Lung (tissue), 12 donors: ENCODE data around the gene ADCY2. TPM values are rescaled to one million over a fixed set of nuclear protein-coding genes. Genes with fewer than 3 reads are reported as not detected.

ENCODE experiments used
- ATAC-seq: fragments of 200-7000 bp; cut with Tn5 transposase; one replicate; pipeline ENCODE4 v1.9.1; 2020; ENCODE audit warnings: moderate number of reproducible peaks; ENCODE audit not compliant: insufficient read depth, low FRiP score
- DNase-seq, 3 donors: peaks; one replicate each; pipeline ENCODE4 v3.0.0-alpha.2; 2013 to 2017
- H3K27ac ChIP-seq, 2 donors: one replicate each; pipeline ENCODE4 v1.5.1; 2013; ENCODE audit warnings: mild to moderate bottlenecking in 2 of 2, moderate library complexity in 2 of 2, control low read depth in 1 of 2, inconsistent platforms in 1 of 2, low read depth in 1 of 2, low read length in 1 of 2
- H3K27me3 ChIP-seq, 3 donors: one replicate each; pipeline ENCODE4 v1.5.1; 2013; ENCODE audit warnings: low read length in 2 of 3; ENCODE audit not compliant: control insufficient read depth in 3 of 3, insufficient read depth in 3 of 3
- H3K36me3 ChIP-seq, 4 donors: one replicate each; pipeline ENCODE4 v1.5.1; 2013; ENCODE audit warnings: low read length in 4 of 4, mild to moderate bottlenecking in 1 of 4, moderate library complexity in 1 of 4; ENCODE audit not compliant: control insufficient read depth in 4 of 4, insufficient read depth in 4 of 4
- H3K4me1 ChIP-seq, 5 donors: one replicate each; pipeline ENCODE4 v1.5.1; 2013; ENCODE audit warnings: low read length in 5 of 5, mild to moderate bottlenecking in 2 of 5, moderate library complexity in 1 of 5; ENCODE audit not compliant: control insufficient read depth in 5 of 5, insufficient read depth in 5 of 5
- H3K4me3 ChIP-seq: one replicate; pipeline ENCODE4 v1.5.1; 2013; ENCODE audit warnings: mild to moderate bottlenecking, control low read depth, moderate library complexity
- H3K9ac ChIP-seq, 2 donors: one replicate each; pipeline ENCODE4 v1.5.1; 2013; ENCODE audit warnings: low read length in 2 of 2, control low read depth in 1 of 2; ENCODE audit not compliant: insufficient read depth in 1 of 2
- H3K9me3 ChIP-seq, 4 donors: one replicate each; pipeline ENCODE4 v1.5.1; 2013; ENCODE audit warnings: low read length in 3 of 4, mild to moderate bottlenecking in 1 of 4, moderate library complexity in 1 of 4; ENCODE audit not compliant: control insufficient read depth in 4 of 4, insufficient read depth in 3 of 4
- WGBS, 2 donors: extraction: QIAGEN DNeasy Blood & Tissue Kit; methylation state at CpG; one replicate each; pipeline ENCODE4 v1.1.7; 2013; 5-methylcytosine and 5-hydroxymethylcytosine counted together
- polyA plus RNA-seq, 2 donors: library from polyadenylated mRNA; stranded (reverse); fragments of 200-250 nt; gene quantifications; one replicate each; pipeline ENCODE4 v1.2.1, GENCODE V29; 2013
- total RNA-seq, 2 donors: library from RNA; depleted of rRNA in 1 of 2; stranded (reverse); fragments of >200 nt in 1 of 2; gene quantifications; one replicate each; pipeline ENCODE4 v1.2.1, GENCODE V29; 2014 to 2021
- TF ChIP-seq, protein P1 (sequence below): IDR thresholded peaks from 2 replicates; pipeline ENCODE4 v1.5.1; 2012; ENCODE audit warnings: mild to moderate bottlenecking; ENCODE audit errors: control extremely low read depth, extremely low read depth
- donor health status: control.
- donor health status: control.
- donor health status: Bipolar disorder and iron deficiency.
- donor health status: healthy.
- donor health status: DM: yes; HTN: yes; CAD: no.

The ADCY2 gene
- total and polyA plus RNA-seq, 4 donors: 0.10 to 3.5 (median 0.84) TPM

GRCh38 chr5:7772141-7772540, 376.2 kb downstream of the ADCY2 start:
- Histone ChIP-seq H3K4me3 (no peak overlapping the region), H3K9ac (no peak overlapping the region), H3K27ac (no peak overlapping the region), H3K9me3 (no peaks in the 10 kb centered on the region), H3K27me3 (no peaks in the 10 kb centered on the region), H3K4me1 (no peaks in the 10 kb centered on the region), H3K36me3 (no peaks in the 10 kb centered on the region)
- TF ChIP-seq, protein P1, sequence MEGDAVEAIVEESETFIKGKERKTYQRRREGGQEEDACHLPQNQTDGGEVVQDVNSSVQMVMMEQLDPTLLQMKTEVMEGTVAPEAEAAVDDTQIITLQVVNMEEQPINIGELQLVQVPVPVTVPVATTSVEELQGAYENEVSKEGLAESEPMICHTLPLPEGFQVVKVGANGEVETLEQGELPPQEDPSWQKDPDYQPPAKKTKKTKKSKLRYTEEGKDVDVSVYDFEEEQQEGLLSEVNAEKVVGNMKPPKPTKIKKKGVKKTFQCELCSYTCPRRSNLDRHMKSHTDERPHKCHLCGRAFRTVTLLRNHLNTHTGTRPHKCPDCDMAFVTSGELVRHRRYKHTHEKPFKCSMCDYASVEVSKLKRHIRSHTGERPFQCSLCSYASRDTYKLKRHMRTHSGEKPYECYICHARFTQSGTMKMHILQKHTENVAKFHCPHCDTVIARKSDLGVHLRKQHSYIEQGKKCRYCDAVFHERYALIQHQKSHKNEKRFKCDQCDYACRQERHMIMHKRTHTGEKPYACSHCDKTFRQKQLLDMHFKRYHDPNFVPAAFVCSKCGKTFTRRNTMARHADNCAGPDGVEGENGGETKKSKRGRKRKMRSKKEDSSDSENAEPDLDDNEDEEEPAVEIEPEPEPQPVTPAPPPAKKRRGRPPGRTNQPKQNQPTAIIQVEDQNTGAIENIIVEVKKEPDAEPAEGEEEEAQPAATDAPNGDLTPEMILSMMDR: no peak
- ATAC-seq (no peak), DNase-seq (no peak)
- WGBS, 2 donors: 85 to 89% methylated on average over 6 of the region's 6 CpGs

DNA sequence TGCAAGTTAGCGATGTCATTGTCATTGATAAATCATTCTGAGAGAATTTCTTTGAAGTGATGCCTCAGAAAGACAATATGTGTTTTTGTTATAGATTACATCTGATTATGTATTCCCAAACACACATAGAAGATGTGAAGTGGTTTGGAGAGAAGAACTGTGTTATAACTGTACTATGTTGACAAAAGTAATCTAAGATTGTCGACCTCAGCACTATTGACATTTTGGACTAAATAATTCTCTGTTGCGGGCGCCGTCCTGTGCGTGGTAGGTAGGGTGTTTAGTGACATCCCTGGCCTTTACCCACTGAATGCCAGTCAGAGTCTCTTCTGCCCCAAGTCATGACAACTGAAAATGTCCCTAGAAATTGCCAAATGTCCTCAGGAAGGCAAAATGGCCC, 377.2 kb downstream of the ADCY2 start:
- Histone ChIP-seq H3K9me3 (no peaks in the 10 kb centered on the region), H3K27me3 (no peaks in the 10 kb centered on the region), H3K27ac (no peak overlapping the region), H3K4me1 (no peaks in the 10 kb centered on the region), H3K9ac (no peak overlapping the region), H3K36me3 (no peaks in the 10 kb centered on the region), H3K4me3 (no peak overlapping the region)
- DNase-seq: no peak
- TF ChIP-seq, protein P1: no peak
- no peak for ATAC-seq
- 89 to 90% methylated on average over 6 of the region's 6 CpGs for WGBS, 2 donors

GRCh38 chr5:7776442-7776841, 380.5 kb downstream of the ADCY2 start:
- ATAC-seq (no peak), DNase-seq (no peak)
- TF ChIP-seq, protein P1: no peak

More at GRCh38 chr5:7776442-7776841, 380.5 kb downstream of the ADCY2 start:
- WGBS, 2 donors: 84 to 88% methylated on average over 4 of the region's 4 CpGs
- Histone ChIP-seq H3K9ac (no peak overlapping the region), H3K4me3 (no peak overlapping the region), H3K27ac (no peak overlapping the region), H3K36me3 (no peaks in the 10 kb centered on the region), H3K9me3 (no peaks in the 10 kb centered on the region), H3K27me3 (no peaks in the 10 kb centered on the region), H3K4me1 (no peaks in the 10 kb centered on the region)
